GM21619 (cell line): ENCODE measurements around the gene POU3F4.
A peak's percentile ranks its signal among the peaks of the same experiment; 100 is the strongest.

ENCODE experiments used
- ATAC-seq: cut with Tn5 transposase; IDR thresholded peaks from one replicate; pipeline ENCODE4 v1.9.1; 2021; ENCODE audit not compliant: unreplicated experiment

Gene POU3F4

DNA sequence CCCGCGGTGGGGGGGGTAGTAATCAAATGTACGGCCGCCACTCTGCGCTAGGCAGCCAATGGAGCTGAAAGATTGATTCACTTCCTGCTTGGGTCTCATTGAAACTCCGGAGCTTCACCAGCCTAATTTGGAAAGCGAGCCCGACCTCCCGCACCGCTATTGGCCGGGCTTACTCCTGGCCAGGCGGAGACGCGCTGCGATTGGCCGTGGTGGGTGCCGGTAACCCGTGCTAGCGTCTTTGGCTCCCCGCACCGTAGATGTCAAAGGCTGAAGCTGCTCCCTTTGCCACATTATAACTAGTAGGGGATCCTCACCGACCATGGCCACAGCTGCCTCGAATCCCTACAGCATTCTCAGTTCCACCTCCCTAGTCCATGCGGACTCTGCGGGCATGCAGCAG lies at the start of gene POU3F4:
TSS of gene POU3F4 (plus strand) at position 285 of the 400 bp plus-strand sequence. CDS start at position 320, 35 bp downstream.
- no peak for ATAC-seq

DNA sequence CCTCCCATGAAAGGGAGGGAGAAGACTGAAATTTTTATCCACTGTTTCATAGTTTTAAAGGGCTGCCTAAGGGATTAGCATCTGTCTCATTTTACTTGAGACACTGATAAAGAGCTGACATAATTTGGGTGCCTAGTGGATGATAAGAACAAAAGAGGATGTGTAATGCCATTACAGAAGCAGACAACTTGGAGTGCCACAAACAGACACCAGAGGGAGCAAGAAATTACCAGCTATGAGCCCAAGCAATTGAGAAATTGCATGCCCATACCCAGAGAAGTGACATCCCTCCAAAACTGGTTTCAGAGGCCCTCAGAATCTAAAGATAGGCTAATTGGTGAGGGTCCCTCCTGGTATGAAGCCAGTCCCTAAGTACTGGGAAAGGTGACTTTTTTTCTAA lies 38.5 kb upstream of the POU3F4 start:
- peak; percentile 77 for ATAC-seq

DNA sequence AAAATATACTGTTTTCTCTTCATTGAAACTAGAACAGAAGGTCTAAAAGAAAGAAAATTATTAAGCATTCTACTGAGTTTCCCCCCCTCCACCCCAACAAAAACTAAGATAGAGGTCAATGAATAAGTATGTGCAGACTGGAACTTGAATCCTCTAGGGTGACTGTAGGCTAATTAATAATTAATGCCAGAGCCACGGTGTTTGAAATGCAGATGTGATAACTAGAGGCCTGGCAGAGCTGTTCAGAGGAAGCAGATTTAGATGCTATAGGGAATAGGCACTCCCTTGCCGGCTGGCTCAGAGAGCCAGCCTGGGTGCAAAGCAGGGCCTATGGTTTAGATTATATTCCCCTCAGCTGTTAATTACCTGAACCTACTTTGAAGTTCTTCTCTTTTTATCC lies 12.2 kb upstream of the POU3F4 start:
- ATAC-seq, result no peak

DNA sequence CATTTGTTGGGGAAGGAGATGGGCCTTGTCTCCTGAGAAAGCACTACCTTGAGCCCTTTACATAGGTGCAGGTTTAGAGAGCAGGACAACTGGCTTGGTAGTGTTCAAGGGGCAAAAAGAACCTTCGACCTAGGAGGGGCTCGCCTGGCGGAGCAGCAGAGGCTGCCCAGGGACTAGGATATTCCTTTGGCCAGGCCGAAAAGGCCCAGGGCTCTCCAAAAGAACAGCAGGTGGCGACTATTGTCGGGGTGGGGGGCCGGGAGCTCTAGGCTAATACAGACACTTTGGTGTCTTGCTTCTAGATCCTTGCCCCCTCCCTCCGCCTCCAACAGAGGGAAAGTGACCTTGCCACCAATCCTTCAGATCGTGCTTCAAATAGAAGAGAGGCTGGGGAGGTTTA lies 7.1 kb upstream of the POU3F4 start:
- no peak for ATAC-seq

DNA sequence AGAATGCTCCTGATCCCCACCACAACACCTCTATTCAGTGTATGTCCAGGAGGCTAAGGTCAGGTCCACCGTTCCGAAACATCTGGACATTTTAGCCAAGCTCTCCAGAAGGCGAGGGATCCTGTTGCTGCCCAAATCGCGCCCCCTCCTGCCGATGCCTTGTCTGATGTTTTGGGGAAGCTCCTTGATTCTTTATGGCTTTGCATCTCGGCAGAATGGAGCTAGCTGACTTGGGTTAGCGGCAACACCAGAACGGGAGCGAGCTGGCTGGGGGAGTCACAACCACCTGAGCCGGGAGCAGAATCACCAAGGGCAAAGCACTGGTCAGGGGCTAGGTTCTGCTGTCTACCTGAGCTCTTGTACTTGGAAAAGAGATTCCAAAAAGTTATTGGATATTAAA lies 6.6 kb upstream of the POU3F4 start:
- ATAC-seq, result no peak

DNA sequence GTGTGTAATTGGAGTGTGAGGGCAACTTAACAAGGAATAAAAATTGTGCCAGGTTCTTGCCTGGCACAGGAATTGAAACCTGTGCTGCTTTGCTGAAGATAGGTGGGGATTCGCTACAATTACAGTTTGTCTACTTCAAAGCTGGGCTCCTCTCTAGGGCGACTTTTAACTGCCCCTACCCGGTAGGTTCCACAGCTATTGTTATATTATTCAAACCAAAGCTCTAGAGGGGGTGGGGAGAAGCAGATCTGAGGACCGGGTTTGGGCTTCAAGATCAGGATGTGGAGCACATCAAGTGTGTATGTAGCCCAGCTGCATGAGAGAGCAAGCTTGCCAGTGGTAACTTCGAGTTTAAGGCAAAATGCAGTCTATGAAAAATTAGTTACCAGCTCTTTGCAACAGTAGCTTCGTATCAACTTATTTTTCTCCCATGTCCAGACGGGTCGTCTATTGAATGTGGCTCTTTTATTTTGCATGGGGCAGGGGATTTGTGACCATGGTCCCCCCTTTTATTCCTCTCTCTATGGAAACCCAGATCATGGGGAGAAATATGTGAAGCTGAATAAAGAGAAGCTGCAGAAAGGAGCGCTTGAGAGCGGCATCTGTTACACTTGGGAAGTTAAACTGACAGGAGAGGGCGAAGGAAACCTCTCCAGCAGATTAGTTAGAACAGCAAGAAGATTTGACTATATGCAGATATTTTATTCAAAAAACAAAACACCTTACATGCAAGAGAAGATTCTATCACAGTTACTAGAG lies 3.2 kb upstream of the POU3F4 start:
- no peak for ATAC-seq

DNA sequence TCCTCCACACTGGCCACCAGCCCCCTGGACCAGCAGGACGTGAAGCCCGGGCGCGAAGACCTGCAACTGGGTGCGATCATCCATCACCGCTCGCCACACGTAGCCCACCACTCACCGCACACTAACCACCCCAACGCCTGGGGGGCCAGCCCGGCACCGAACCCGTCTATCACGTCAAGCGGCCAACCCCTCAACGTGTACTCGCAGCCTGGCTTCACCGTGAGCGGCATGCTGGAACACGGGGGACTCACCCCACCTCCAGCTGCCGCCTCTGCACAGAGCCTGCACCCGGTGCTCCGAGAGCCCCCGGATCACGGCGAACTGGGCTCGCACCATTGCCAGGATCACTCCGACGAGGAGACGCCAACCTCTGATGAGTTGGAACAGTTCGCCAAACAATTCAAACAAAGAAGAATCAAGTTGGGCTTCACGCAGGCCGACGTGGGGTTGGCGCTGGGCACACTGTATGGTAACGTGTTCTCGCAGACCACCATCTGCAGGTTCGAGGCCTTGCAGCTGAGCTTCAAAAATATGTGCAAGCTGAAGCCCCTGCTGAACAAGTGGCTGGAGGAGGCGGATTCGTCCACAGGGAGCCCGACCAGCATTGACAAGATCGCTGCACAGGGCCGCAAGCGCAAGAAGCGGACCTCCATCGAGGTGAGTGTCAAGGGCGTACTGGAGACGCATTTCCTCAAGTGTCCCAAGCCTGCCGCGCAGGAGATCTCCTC lies 600 bp downstream of the POU3F4 start:
- ATAC-seq, result no peak

DNA sequence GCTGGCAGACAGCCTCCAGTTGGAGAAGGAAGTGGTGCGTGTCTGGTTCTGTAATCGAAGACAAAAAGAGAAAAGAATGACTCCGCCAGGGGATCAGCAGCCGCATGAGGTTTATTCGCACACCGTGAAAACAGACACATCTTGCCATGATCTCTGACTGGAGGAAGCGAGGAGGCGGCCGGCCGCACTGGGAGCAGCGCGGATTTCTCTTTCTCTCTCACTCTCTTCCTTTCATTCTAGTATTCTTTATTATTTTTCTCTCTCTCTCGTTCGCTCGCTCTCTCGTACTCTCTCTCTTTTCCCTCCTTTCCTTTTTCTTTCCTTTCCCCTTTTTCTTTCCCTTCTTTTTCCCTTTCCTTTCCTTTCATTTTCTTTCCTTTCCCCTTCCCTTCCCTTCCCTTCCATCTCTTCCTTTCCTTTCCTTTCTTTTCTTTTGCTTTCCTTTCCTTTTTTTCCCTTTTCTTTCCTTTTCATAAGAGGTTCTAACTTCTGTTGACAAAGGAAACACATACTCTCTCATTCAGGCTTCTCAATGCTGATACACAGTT lies 1.2 kb downstream of the POU3F4 start:
- no peak for ATAC-seq

DNA sequence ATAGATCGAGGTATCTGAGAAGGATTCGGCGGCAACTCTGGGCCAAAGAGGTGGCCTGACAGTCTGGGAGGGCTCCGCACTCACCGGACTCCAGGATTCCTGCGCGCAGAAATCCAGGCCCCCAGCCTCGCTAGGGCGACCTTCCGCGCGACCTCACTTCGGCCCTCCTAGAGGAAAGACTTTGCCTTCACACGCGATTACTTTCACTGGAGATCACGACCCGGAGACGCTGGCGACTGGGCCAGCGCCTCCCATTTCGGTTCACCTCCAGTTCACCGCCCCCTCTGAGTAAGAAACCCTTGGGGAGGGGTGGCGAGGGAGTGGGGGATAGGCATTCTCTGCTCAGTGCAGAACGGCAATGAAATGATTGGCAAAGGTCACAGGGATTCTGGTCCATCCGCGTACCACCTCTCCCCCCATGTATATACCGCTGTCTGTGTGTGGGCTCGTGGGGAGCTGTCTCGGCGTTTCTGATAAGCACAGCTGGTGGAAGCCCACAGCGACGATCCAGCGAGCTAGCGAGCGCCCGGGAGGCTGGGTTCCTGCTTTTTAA lies 2.5 kb downstream of the POU3F4 start:
- ATAC-seq, result no peak

DNA sequence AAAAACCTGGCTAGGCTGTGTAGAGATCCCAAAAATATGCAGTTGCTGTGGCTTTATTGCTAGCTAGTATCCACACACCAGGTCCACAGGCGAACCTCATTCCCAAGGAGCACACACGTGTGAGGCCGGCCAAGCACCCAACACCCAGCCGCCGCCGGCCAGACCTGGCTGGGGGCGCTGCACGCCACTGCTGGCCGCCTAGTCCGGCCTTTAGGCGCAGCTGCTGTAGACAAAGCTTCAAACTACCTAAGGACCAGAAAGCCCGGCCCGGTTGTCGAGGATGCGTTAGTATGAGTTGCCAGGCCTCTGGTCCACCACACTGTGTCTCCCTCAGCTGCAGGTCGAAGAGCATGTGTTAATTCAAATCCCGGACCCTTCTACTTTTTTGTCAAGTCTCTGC lies 3.1 kb downstream of the POU3F4 start:
- no peak for ATAC-seq

DNA sequence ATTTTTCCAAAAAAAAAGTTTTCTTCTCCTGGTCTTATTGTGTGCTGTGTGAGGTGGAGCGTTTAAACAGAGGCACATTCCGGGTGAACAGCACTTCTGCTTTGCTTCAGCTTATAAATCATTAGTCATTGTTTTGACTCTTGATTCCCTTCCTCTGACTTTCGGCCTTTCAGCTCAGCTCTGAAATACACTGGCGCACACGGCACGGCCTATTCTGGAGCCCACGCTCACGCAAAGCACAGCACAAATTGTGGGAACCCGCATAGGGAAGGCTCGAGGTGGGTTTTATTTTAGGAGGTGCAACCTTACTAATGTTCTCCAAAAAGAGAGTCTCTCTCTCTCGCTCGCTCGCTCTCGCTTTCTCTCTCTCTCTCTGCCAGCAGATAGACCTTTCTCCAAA lies 4.0 kb downstream of the POU3F4 start:
- no peak for ATAC-seq

DNA sequence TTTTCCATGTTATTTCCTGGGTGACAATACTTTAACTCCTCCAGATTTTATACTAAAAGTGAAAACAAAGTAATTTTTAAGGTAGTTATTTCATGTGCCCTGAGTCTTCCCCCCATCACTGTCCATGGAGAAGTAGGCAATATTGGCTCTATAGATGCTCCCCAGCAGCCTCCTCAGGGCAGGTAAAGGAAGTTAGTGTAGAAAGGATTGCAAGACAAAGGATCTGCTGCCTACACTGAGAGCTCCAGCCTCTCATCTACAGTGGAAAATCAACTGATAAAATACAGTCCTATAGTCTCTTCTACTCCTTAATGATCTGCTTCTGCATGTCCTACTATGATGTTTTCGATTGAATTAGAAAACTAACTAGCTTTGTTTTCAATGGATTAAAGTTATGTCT lies 8.5 kb downstream of the POU3F4 start:
- ATAC-seq, result no peak

DNA sequence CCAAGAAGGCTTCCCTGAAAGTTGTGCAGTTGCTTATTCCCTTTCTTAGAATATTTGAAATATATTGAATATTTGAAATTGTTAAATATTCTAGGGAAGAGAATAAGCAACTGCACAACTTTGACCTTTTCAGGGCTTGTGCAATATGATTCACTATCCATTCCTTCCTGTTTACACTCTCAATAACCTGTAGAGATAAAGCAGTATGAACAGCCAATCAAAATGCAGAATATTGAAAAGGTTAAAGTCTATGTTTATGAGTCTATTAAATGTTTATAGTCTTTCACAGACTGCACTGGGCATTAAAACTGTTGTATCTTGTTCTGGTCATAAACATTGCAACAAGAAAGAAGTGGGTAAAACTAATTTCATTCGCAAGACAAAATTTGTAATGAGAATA lies 13.8 kb downstream of the POU3F4 start:
- no peak for ATAC-seq

DNA sequence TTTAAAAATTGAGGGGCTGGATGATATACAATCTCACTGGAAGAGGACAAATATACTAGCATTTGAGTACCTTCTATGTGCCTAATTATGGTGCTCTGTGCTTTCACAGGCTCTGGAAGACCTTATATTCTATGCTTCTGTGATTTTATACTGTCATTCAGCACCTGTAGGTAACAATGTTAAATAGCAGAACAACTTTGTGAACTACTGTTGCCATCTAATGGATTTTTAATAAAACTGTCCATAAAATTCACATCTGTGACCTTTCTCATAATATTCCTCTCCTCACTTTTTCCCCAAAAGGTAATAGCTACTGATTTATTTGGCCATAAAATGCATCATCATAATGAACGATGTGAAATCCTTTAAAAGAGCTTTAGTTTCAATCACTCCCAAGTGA lies 21.9 kb downstream of the POU3F4 start:
- no peak for ATAC-seq

DNA sequence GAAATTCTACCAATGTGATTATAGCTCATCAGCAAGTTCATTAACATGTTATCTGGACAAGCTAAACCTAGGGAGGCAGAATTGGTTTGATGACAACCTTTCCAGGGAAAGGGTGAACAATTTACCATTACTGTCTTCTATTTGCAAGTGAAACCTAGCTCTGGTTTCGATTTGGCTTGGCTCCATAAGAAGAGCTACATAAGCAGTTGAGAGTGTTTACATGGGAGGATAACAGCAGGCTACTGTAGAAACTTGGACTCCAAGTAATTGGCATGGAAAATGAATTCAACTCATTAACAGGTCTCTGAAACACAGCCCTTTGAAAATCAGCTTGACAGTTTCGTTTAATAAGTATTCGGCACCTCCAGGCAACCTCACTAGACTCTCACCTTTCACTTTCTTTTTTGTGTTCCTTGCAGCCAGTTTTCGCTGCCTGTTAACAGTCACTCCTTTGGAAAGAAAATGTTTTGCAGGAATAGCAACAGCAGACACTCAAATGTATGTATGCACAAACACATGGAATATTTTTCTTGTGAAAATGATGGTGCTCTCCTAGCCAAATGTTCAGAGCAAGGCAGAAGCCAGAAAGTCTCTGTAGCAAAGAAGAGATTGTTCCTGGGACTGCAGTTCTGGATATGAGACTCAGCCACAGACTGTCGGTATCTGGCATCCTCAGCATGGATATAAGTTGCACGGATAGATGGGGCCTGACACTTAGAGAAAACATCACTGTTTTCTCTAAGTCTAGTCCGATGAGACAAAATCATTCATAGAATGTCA lies 27.5 kb downstream of the POU3F4 start:
- peak; percentile 81 for ATAC-seq
